K562 (cell line): ENCODE results near the gene SERPING1. TPM values are rescaled to one million over a fixed set of nuclear protein-coding genes. Genes with fewer than 3 reads are reported as not detected.

ENCODE experiments used
- ATAC-seq: fragments of 200-7000 bp; cut with Tn5 transposase; 3 replicates; pipeline ENCODE4 v1.9.1; 2020; ENCODE audit warnings: moderate library complexity
- BruUV-seq: library from RNA; stranded (reverse); fragments of 400-500 nt; replicated peaks from 2 replicates; lab custom pipeline; 2021; lab: Mats Ljungman, UMichigan
- CTCF ChIA-PET: fragments of 300-600 bp; formaldehyde crosslinking; extraction: SDS; loops from one replicate; lab custom pipeline; 2021; ENCODE audit warnings: low intra/inter-chr PET ratio; lab: Yijun Ruan, JAX
- POLR2A ChIA-PET: fragments of 300-600, 350-650 bp; sonication (Branson Sonifier 250); formaldehyde crosslinking; extraction: SDS; loops from one replicate; lab custom pipeline; 2021; ENCODE audit warnings: antibody characterized with exemption, inconsistent platforms; lab: Yijun Ruan, JAX
- DNase-seq, 4 experiments: peaks; one replicate each; pipeline versions ENCODE4 v3.0.0 to v3.0.0-alpha.2; 2011 to 2018; ENCODE audit warnings: low spot score in 3 of 4, mixed read lengths in 3 of 4; ENCODE audit errors: extremely low read depth in 1 of 4
- FAIRE-seq: peaks from 2 replicates; lab custom pipeline; 2011; peaks lifted over from hg19 to GRCh38; lab: Jason Lieb, UNC
- H2AFZ ChIP-seq: 2 replicates; pipeline ENCODE4 v1.6.0; 2011; ENCODE audit warnings: low read depth, low read length, control low read depth, inconsistent platforms
- H3K27ac ChIP-seq: fragments of 200-600 bp; 3 replicates; pipeline ENCODE4 v1.8.0; 2011; ENCODE audit warnings: low read depth, mild to moderate bottlenecking, control low read depth, inconsistent platforms, low read length, moderate library complexity, mixed read lengths; ENCODE audit errors: extremely low read depth
- H3K27me3 ChIP-seq, 2 experiments: fragments of 300-600 bp in 1 of 2; 2 replicates in 1 of 2; 3 replicates in 1 of 2; pipeline versions ENCODE4 v1.6.0 to v1.8.0; 2011; ENCODE audit warnings: inconsistent platforms in 2 of 2, low read length in 2 of 2, mild to moderate bottlenecking in 1 of 2, mixed read lengths in 1 of 2, moderate library complexity in 1 of 2; ENCODE audit not compliant: control insufficient read depth in 2 of 2, insufficient read depth in 2 of 2
- H3K36me3 ChIP-seq: fragments of 300-600 bp; 3 replicates; pipeline ENCODE4 v1.8.0; 2011; ENCODE audit warnings: mild to moderate bottlenecking, low read length, inconsistent platforms; ENCODE audit not compliant: control insufficient read depth, insufficient read depth
- H3K4me1 ChIP-seq, 2 experiments: fragments of 200-600 bp in 1 of 2; replicated peaks in 1 of 2; 2 replicates in 1 of 2; 3 replicates in 1 of 2; pipeline versions ENCODE4 v1.5.1 to v1.8.0; 2011; ENCODE audit warnings: inconsistent platforms in 2 of 2, low read length in 2 of 2, mild to moderate bottlenecking in 1 of 2, mixed read lengths in 1 of 2, moderate library complexity in 1 of 2; ENCODE audit not compliant: control insufficient read depth in 2 of 2, insufficient read depth in 2 of 2
- H3K4me2 ChIP-seq: 2 replicates; pipeline ENCODE4 v1.6.1; 2011; ENCODE audit warnings: low read length, control low read depth, inconsistent platforms, mixed read lengths; ENCODE audit not compliant: insufficient read depth
- H3K4me3 ChIP-seq: fragments of 200-600 bp; sonication (generic), shearing (Covaris generic); 2 replicates; pipeline ENCODE4 v1.5.1; 2016; ENCODE audit warnings: control low read depth, inconsistent platforms
- H3K79me2 ChIP-seq: fragments of 200-600 bp; 3 replicates; pipeline ENCODE4 v1.8.0; 2011; ENCODE audit warnings: low read length, inconsistent platforms; ENCODE audit not compliant: control insufficient read depth, insufficient read depth
- H3K9ac ChIP-seq, 2 experiments: 2 replicates each; pipeline versions ENCODE4 v1.6.0 to v1.6.1; 2011; ENCODE audit warnings: low read depth in 2 of 2, low read length in 2 of 2, control low read depth in 1 of 2, inconsistent platforms in 1 of 2, mild to moderate bottlenecking in 1 of 2, mixed read lengths in 1 of 2; ENCODE audit not compliant: insufficient read depth in 1 of 2
- H3K9me1 ChIP-seq: one replicate; pipeline ENCODE4 v1.6.0; 2011; ENCODE audit warnings: inconsistent platforms, mild to moderate bottlenecking, low read length, moderate library complexity; ENCODE audit not compliant: control insufficient read depth, insufficient read depth
- H3K9me3 ChIP-seq: replicated peaks from 2 replicates; pipeline ENCODE4 v1.5.1; 2011; ENCODE audit warnings: low read depth, low read length, inconsistent platforms; ENCODE audit not compliant: control insufficient read depth, insufficient read depth
- H4K20me1 ChIP-seq: replicated peaks from 2 replicates; pipeline ENCODE4 v1.6.1; 2011; ENCODE audit warnings: low read length, inconsistent platforms, mixed read lengths; ENCODE audit not compliant: control insufficient read depth, insufficient read depth
- CBX2 ChIP-seq: fragments of 200-600 bp; sonication (generic); IDR thresholded peaks from one replicate; pipeline ENCODE4 v1.6.1; 2012; ENCODE audit warnings: mild to moderate bottlenecking, low read length, inconsistent platforms; ENCODE audit not compliant: insufficient read depth, poor library complexity, severe bottlenecking
- CHD4 ChIP-seq: fragments of 200-600 bp; sonication (generic); IDR thresholded peaks from 3 replicates; pipeline ENCODE4 v1.6.1; 2012; ENCODE audit warnings: low read depth, mild to moderate bottlenecking, mixed read lengths, low read length, inconsistent platforms; ENCODE audit not compliant: insufficient read depth, insufficient replicate concordance, poor library complexity, severe bottlenecking
- DIDO1 ChIP-seq: fragments of 450-650 bp; IDR thresholded peaks from 2 replicates; pipeline ENCODE4 v1.6.1; 2016; ENCODE audit warnings: low read depth, missing biosample characterization, missing genetic modification characterization
- HLTF ChIP-seq: fragments of 450-650 bp; IDR thresholded peaks from 2 replicates; pipeline ENCODE4 v1.6.1; 2016
- JUNB ChIP-seq: fragments of 450-650 bp; formaldehyde crosslinking; conservative IDR thresholded peaks from 2 replicates; pipeline ENCODE4 v1.4.0; 2020; ENCODE audit warnings: mild to moderate bottlenecking
- SAP30 ChIP-seq: fragments of 200-600 bp; sonication (generic); IDR thresholded peaks from 2 replicates; pipeline ENCODE4 v1.6.1; 2012; ENCODE audit warnings: borderline replicate concordance, low read depth, mild to moderate bottlenecking, moderate library complexity, low read length, control low read depth, inconsistent platforms; ENCODE audit not compliant: insufficient read depth, poor library complexity, severe bottlenecking
- ZNF174 ChIP-seq: fragments of 250-450 bp; sonication (Bioruptor Pico); IDR thresholded peaks from 2 replicates; pipeline ENCODE4 v1.4.0; 2020; ENCODE audit warnings: mild to moderate bottlenecking
- ZNF586 ChIP-seq: fragments of 450-650 bp; formaldehyde crosslinking; conservative IDR thresholded peaks from 2 replicates; pipeline ENCODE4 v1.4.0; 2020; ENCODE audit warnings: mild to moderate bottlenecking, moderate library complexity
- ZNF668 ChIP-seq: fragments of 250-450 bp; sonication (Bioruptor Pico); IDR thresholded peaks from 2 replicates; pipeline ENCODE4 v1.8.0; 2022; ENCODE audit warnings: mild to moderate bottlenecking, inconsistent platforms
- ZNF76 ChIP-seq: fragments of 250-450 bp; sonication (Bioruptor Pico); IDR thresholded peaks from 2 replicates; pipeline ENCODE4 v1.4.0; 2020; ENCODE audit warnings: mild to moderate bottlenecking, moderate library complexity, borderline replicate concordance
- WGBS: fragments of 100-300 bp; shearing (Covaris generic); methylation state at CpG from one replicate; pipeline ENCODE4 v1.1.6; 2016; ENCODE audit warnings: low coverage, mixed read lengths; ENCODE audit not compliant: insufficient coverage; ENCODE audit errors: missing lambda C conversion rate; 5-methylcytosine and 5-hydroxymethylcytosine counted together
- in situ Hi-C: fragments of 300-500 bp; cut with MboI; formaldehyde crosslinking; loops from 4 replicates; pipeline ENCODE4 v1.15.0; 2018; ENCODE audit warnings: inconsistent platforms, mixed read lengths
- intact Hi-C: fragments of 100-400 bp; cut with micrococcal nuclease; formaldehyde crosslinking; loops from 2 replicates; pipeline ENCODE4 v1.14.2; 2022
- polyA plus RNA-seq, 8 experiments: library from polyadenylated mRNA; depleted of rRNA in 4 of 8; stranded (reverse) in 5 of 8; unstranded in 3 of 8; fragments of >200 nt; fragmentation: Nextera tagmentation in 2 of 8; fragmentation: Illumina TruSeq in 1 of 8; extraction: Ambion mirVana in 2 of 8; extraction: Trizol in 1 of 8; gene quantifications; 2 replicates each; pipeline versions ENCODE4 v1.2.1 to v1.2.3, GENCODE V29; 2011 to 2014; ENCODE audit warnings: inconsistent platforms in 1 of 8, missing spikeins in 1 of 8
- total RNA-seq, 7 experiments: library from RNA; depleted of rRNA in 6 of 7; stranded (reverse); fragments of >200 nt in 6 of 7; fragmentation: Illumina TruSeq in 2 of 7; extraction: Trizol in 2 of 7; gene quantifications; 2 replicates each; pipeline versions ENCODE4 v1.2.1 to v1.2.3, GENCODE V29; 2011 to 2021; ENCODE audit warnings: low replicate concordance in 1 of 7
- TF ChIP-seq, protein P1 (sequence below): sonication (generic); formaldehyde crosslinking; IDR thresholded peaks from 2 replicates; pipeline ENCODE4 v1.8.0; 2023; ENCODE audit warnings: missing genetic modification reagents, mild to moderate bottlenecking, borderline replicate concordance

The SERPING1 gene
- total and polyA plus RNA-seq, 9 of the 15 experiments (the other 6 are each of a cell fraction or from before 2014, with no cell fraction given): 0.10 to 1.00 (median 0.21) TPM; not detected in 2

- H3K4me1 ChIP-seq: peaks cover 0 to 5% of the 10 kb centered on the region in 2 experiments; a peak in 2 of 5 replicates
- peaks cover 9 to 12% of the 10 kb centered on the region in 2 experiments; a peak in 3 of 5 replicates for H3K27me3 ChIP-seq
- no peak for TF ChIP-seq CBX2
- TF ChIP-seq DIDO1: no peak
- no peak for TF ChIP-seq SAP30
- intact Hi-C loops: no loop called here
- H4K20me1 ChIP-seq: no peaks in the 10 kb centered on the region
- no peak overlapping the region for H3K9ac ChIP-seq
- in situ Hi-C loops: no loop called here
- ChIA-PET CTCF (no interaction called here), POLR2A (no interaction called here)
- no peak overlapping the region for H3K4me2 ChIP-seq
- H3K79me2 ChIP-seq: no peaks in the 10 kb centered on the region
- no peak overlapping the region for H2AFZ ChIP-seq
- WGBS: 0% methylated on average over 4 of the region's 4 CpGs
- DNase-seq (peak in 1 of 4 experiments; percentile 4), ATAC-seq (no peak), FAIRE-seq (no peak)
- H3K9me3 ChIP-seq: no peaks in the 10 kb centered on the region
- H3K36me3 ChIP-seq: no peaks in the 10 kb centered on the region
- no TSS peak for BruUV-seq
- no peak overlapping the region for H3K27ac ChIP-seq
- H3K9me1 ChIP-seq: no peaks in the 10 kb centered on the region
- no peak overlapping the region for H3K4me3 ChIP-seq
These were observed 23.4 kb upstream of the SERPING1 start for GRCh38 chr11:57574061-57574460.

DNA sequence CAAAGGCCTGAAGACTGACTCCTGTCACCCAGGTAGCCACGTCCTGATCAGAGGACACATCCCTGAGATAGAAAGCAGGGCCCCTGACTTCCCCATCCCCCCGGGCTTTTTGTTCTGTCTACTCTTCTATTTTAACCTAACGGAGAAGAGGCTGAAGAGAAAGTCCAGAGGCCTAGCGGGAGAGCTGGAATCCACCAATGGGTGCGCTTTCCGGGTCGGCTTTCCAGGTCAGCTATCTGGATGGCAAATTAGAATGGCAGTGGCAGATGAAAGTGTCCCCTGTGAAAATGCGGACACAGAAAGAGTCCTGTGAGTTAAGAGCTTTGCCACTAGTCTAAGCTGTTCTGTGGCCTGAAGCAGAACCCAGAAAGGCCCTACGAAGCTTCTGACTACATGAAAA, 13.1 kb upstream of the SERPING1 start:
- no peak for FAIRE-seq
- no peaks in the 10 kb centered on the region for H3K36me3 ChIP-seq
- H3K9me1 ChIP-seq: no peaks in the 10 kb centered on the region
- no peaks in the 10 kb centered on the region for H3K9me3 ChIP-seq
- no peak overlapping the region for H3K27ac ChIP-seq
- CTCF ChIA-PET: interaction anchor here (0.6 kb wide), 1 partner anchor 680 kb away, joined by 5 read pairs; no protein-coding TSS in a partner anchor
- H3K4me2 ChIP-seq: no peak overlapping the region
- H2AFZ ChIP-seq: no peak overlapping the region
- intact Hi-C loops (no loop called here), in situ Hi-C loops (no loop called here)
- peaks cover 3 to 16% of the 10 kb centered on the region in 2 experiments; a peak in 4 of 5 replicates for H3K27me3 ChIP-seq
- no TSS peak for BruUV-seq
- POLR2A ChIA-PET: interaction anchor here (1.0 to 1.4 kb wide), 3 partner anchors 9 to 15 kb away, joined by 3 to 4 read pairs (median 3); no protein-coding TSS in a partner anchor
- no peaks in the 10 kb centered on the region for H3K79me2 ChIP-seq
- no peaks in the 10 kb centered on the region for H4K20me1 ChIP-seq
- no peak for DNase-seq
- no peak overlapping the region for H3K4me3 ChIP-seq
- ATAC-seq: no peak
- H3K9ac ChIP-seq: no peak overlapping the region
- H3K4me1 ChIP-seq: no peaks in the 10 kb centered on the region
- WGBS: 33% methylated on average over 9 of the region's 9 CpGs
- TF ChIP-seq JUNB (CRISPR knock-in tag): no peak
- no peak for TF ChIP-seq ZNF76 (CRISPR knock-in tag)
- no peak for TF ChIP-seq CHD4
- TF ChIP-seq ZNF174 (CRISPR knock-in tag): no peak
- TF ChIP-seq HLTF: no peak
- TF ChIP-seq, protein P1, sequence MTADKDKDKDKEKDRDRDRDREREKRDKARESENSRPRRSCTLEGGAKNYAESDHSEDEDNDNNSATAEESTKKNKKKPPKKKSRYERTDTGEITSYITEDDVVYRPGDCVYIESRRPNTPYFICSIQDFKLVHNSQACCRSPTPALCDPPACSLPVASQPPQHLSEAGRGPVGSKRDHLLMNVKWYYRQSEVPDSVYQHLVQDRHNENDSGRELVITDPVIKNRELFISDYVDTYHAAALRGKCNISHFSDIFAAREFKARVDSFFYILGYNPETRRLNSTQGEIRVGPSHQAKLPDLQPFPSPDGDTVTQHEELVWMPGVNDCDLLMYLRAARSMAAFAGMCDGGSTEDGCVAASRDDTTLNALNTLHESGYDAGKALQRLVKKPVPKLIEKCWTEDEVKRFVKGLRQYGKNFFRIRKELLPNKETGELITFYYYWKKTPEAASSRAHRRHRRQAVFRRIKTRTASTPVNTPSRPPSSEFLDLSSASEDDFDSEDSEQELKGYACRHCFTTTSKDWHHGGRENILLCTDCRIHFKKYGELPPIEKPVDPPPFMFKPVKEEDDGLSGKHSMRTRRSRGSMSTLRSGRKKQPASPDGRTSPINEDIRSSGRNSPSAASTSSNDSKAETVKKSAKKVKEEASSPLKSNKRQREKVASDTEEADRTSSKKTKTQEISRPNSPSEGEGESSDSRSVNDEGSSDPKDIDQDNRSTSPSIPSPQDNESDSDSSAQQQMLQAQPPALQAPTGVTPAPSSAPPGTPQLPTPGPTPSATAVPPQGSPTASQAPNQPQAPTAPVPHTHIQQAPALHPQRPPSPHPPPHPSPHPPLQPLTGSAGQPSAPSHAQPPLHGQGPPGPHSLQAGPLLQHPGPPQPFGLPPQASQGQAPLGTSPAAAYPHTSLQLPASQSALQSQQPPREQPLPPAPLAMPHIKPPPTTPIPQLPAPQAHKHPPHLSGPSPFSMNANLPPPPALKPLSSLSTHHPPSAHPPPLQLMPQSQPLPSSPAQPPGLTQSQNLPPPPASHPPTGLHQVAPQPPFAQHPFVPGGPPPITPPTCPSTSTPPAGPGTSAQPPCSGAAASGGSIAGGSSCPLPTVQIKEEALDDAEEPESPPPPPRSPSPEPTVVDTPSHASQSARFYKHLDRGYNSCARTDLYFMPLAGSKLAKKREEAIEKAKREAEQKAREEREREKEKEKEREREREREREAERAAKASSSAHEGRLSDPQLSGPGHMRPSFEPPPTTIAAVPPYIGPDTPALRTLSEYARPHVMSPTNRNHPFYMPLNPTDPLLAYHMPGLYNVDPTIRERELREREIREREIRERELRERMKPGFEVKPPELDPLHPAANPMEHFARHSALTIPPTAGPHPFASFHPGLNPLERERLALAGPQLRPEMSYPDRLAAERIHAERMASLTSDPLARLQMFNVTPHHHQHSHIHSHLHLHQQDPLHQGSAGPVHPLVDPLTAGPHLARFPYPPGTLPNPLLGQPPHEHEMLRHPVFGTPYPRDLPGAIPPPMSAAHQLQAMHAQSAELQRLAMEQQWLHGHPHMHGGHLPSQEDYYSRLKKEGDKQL (CRISPR knock-in tag): no peak
- no peak for TF ChIP-seq ZNF586
- no peak for TF ChIP-seq ZNF668 (CRISPR knock-in tag)
